Suprapubic skin (tissue), 4 donors: ENCODE results near the gene RBM22. TPM values are rescaled to one million over a fixed set of nuclear protein-coding genes. Genes with fewer than 3 reads are reported as not detected.
"Not testable (repeated sequence)": the region's sequence is repeated elsewhere in the genome, so short reads cannot be mapped to it uniquely, and the experiment has no call there.

Experiments
- DNase-seq, 2 donors: peaks; one replicate each; pipeline ENCODE4 v3.0.0-alpha.2; 2019; ENCODE audit warnings: low spot score in 2 of 2
- H3K27ac ChIP-seq: fragments of 200-600 bp; sonication (generic); one replicate; pipeline ENCODE4 v1.5.1; 2019
- H3K27me3 ChIP-seq: fragments of 200-600 bp; sonication (generic); one replicate; pipeline ENCODE4 v1.5.1; 2019
- H3K36me3 ChIP-seq: fragments of 200-600 bp; sonication (generic); one replicate; pipeline ENCODE4 v1.5.1; 2019
- H3K4me1 ChIP-seq: fragments of 200-600 bp; sonication (generic); one replicate; pipeline ENCODE4 v1.5.1; 2019
- H3K4me3 ChIP-seq: fragments of 200-600 bp; sonication (generic); one replicate; pipeline ENCODE4 v1.5.1; 2019; ENCODE audit warnings: mild to moderate bottlenecking
- H3K9me3 ChIP-seq: fragments of 200-600 bp; sonication (generic); one replicate; pipeline ENCODE4 v1.5.1; 2019
- EP300 ChIP-seq: sonication (generic); formaldehyde crosslinking; IDR thresholded peaks from one replicate; pipeline ENCODE4 v1.6.1; 2017; ENCODE audit warnings: antibody characterized with exemption
- POLR2A ChIP-seq, 2 donors: fragments of 450-650 bp; IDR thresholded peaks; one replicate each; pipeline ENCODE4 v1.6.1; 2017; ENCODE audit warnings: antibody characterized with exemption in 2 of 2, mild to moderate bottlenecking in 2 of 2, moderate library complexity in 2 of 2
- POLR2AphosphoS5 ChIP-seq, 3 donors: sonication (generic); formaldehyde crosslinking; IDR thresholded peaks; one replicate each; pipeline ENCODE4 v1.6.1; 2017; ENCODE audit warnings: antibody characterized with exemption in 3 of 3
- WGBS: methylation state at CpG from one replicate; pipeline ENCODE4 v1.1.5; 2018; 5-methylcytosine and 5-hydroxymethylcytosine counted together
- total RNA-seq, 4 donors: library from RNA; depleted of rRNA; stranded (reverse); fragments of >200 nt; gene quantifications; one replicate each; pipeline ENCODE4 v1.1.0, GENCODE V29; 2016
- TF ChIP-seq, protein P1 (sequence below), 2 donors: fragments of 200-600 bp in 1 of 2; fragments of 450-650 bp in 1 of 2; sonication (generic) in 1 of 2; IDR thresholded peaks; one replicate each; pipeline ENCODE4 v1.5.1; 2016 to 2019; ENCODE audit warnings: antibody characterized with exemption in 2 of 2, mild to moderate bottlenecking in 1 of 2, moderate library complexity in 1 of 2

RBM22 gene
- total RNA-seq, result 10 to 100 TPM; 30.1 to 63.9 (median 43.8) TPM

DNA sequence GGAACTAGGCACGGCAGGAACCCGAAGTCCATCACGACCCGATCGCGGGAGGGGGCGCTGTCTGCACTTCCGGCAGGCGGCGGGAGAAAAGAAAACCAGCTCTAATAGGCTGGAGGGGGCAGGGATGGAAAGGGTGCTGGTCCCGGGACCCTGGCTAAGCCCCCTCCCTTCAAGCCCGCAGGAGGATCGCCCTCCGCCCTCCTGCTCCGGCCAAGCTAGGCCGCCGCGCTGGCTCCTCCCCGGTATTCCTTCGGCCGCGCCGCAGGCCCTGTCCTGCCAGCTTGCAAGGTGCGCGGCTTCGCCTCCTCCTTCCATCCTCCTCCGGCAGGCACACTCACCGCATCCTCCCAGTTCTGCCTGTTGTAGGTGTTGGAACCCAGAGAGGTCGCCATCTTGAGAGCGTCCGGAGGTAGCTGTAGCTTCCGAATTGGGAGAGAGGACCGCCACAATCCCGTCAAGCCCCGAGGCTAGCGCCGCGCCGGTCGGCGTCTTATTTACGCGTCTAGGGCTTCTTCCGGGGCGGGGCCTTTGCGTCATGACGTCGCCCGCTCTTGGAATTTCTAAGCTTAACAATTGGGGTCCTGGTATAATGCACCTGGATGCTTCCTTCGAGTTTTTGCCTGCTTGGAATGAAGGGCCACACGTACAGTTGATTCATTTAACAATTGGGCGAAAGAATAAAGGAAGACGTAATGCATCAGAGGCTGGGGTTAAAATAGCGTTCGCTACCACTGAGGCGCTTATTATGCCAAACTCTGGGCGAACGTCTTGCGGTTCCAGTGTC lies at the start of gene RBM22:
Gene RBM22 (minus strand): TSS at position 469 of the 784 bp plus-strand sequence. CDS start 77 bp downstream, at position 392.
- Histone ChIP-seq H3K4me3 (peak within 1 kb of the TSS; percentile 99), H3K27ac (peak within 1 kb of the TSS; percentile 95), H3K9me3 (no peaks in the 10 kb centered on the region), H3K4me1 (peaks cover 20% of the 10 kb centered on the region), H3K27me3 (no peaks in the 10 kb centered on the region), H3K36me3 (peaks cover 27% of the 10 kb centered on the region)
- under 1% methylated on average over 51 of the region's 59 CpGs for WGBS
- DNase-seq, result peak; percentile 95 to 97
- peak in 1 of 2 donors; percentile 60 for TF ChIP-seq POLR2A (IDR thresholded peaks at IDR 0.05)
- TF ChIP-seq, protein P1, sequence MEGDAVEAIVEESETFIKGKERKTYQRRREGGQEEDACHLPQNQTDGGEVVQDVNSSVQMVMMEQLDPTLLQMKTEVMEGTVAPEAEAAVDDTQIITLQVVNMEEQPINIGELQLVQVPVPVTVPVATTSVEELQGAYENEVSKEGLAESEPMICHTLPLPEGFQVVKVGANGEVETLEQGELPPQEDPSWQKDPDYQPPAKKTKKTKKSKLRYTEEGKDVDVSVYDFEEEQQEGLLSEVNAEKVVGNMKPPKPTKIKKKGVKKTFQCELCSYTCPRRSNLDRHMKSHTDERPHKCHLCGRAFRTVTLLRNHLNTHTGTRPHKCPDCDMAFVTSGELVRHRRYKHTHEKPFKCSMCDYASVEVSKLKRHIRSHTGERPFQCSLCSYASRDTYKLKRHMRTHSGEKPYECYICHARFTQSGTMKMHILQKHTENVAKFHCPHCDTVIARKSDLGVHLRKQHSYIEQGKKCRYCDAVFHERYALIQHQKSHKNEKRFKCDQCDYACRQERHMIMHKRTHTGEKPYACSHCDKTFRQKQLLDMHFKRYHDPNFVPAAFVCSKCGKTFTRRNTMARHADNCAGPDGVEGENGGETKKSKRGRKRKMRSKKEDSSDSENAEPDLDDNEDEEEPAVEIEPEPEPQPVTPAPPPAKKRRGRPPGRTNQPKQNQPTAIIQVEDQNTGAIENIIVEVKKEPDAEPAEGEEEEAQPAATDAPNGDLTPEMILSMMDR (IDR thresholded peaks at IDR 0.05), result peak; percentile 31 to 67
- peak in 2 of 3 donors; percentile 6 to 75 for TF ChIP-seq POLR2AphosphoS5 (IDR thresholded peaks at IDR 0.05)
- TF ChIP-seq EP300, result no peak

GRCh38 chr5:150750469-150750868 lies 49.6 kb upstream of the RBM22 start:
- DNase-seq, result no peak
- Histone ChIP-seq H3K4me3 (no peak overlapping the region), H3K9me3 (no peaks in the 10 kb centered on the region), H3K36me3 (peaks cover 50% of the 10 kb centered on the region), H3K27ac (no peak overlapping the region), H3K4me1 (peaks cover 2% of the 10 kb centered on the region), H3K27me3 (no peaks in the 10 kb centered on the region)
- 75% methylated on average over 2 of the region's 2 CpGs for WGBS
- no peak for TF ChIP-seq POLR2A (IDR thresholded peaks at IDR 0.05)
- TF ChIP-seq EP300, result no peak
- TF ChIP-seq, protein P1 (IDR thresholded peaks at IDR 0.05), result no peak
- TF ChIP-seq POLR2AphosphoS5 (IDR thresholded peaks at IDR 0.05), result no peak

- H3K4me3 ChIP-seq, H3K27ac ChIP-seq, DNase-seq, H3K4me1 ChIP-seq, H3K27me3 ChIP-seq, H3K9me3 ChIP-seq: not testable (repeated sequence)
- peaks cover 12% of the 10 kb centered on the region for H3K36me3 ChIP-seq
- 86% methylated on average over 7 of the region's 9 CpGs for WGBS
These were observed 42.3 kb upstream of the RBM22 start for GRCh38 chr5:150743142-150743488.

- DNase-seq, H3K9me3 ChIP-seq, H3K4me1 ChIP-seq, H3K4me3 ChIP-seq, H3K27me3 ChIP-seq, H3K27ac ChIP-seq: not testable (repeated sequence)
- WGBS, result 97% methylated on average over 18 of the region's 18 CpGs
- H3K36me3 ChIP-seq, result peaks cover 12% of the 10 kb centered on the region
These were observed 41.7 kb upstream of the RBM22 start for GRCh38 chr5:150742455-150743141.

GRCh38 chr5:150740992-150741391 lies 40.1 kb upstream of the RBM22 start:
- no peak for DNase-seq
- Histone ChIP-seq H3K27ac (no peak overlapping the region), H3K36me3 (peaks cover 12% of the 10 kb centered on the region), H3K9me3 (no peaks in the 10 kb centered on the region), H3K27me3 (no peaks in the 10 kb centered on the region), H3K4me1 (no peaks in the 10 kb centered on the region), H3K4me3 (no peak overlapping the region)
- TF ChIP-seq EP300, result no peak
- TF ChIP-seq POLR2A (IDR thresholded peaks at IDR 0.05), result no peak
- TF ChIP-seq, protein P1 (IDR thresholded peaks at IDR 0.05), result no peak
- TF ChIP-seq POLR2AphosphoS5 (IDR thresholded peaks at IDR 0.05), result no peak

GRCh38 chr5:150738862-150739261 lies 38.0 kb upstream of the RBM22 start:
- no peaks in the 10 kb centered on the region for H3K4me1 ChIP-seq
- WGBS, result 92% methylated on average over 7 of the region's 7 CpGs
- H3K9me3 ChIP-seq, result no peaks in the 10 kb centered on the region
- TF ChIP-seq, protein P1 (IDR thresholded peaks at IDR 0.05), result no peak
- no peak for TF ChIP-seq POLR2A (IDR thresholded peaks at IDR 0.05)
- TF ChIP-seq EP300, result no peak
- TF ChIP-seq POLR2AphosphoS5 (IDR thresholded peaks at IDR 0.05), result no peak
- H3K4me3 ChIP-seq, result no peak overlapping the region
- peaks cover 25% of the 10 kb centered on the region for H3K36me3 ChIP-seq
- no peak for DNase-seq
- H3K27me3 ChIP-seq, result no peaks in the 10 kb centered on the region
- H3K27ac ChIP-seq, result no peak overlapping the region
